ENCODE data around the gene PIM1. TPM values are rescaled to one million over a fixed set of nuclear protein-coding genes. Genes with fewer than 3 reads are reported as not detected.
A peak's percentile ranks its signal among the peaks of the same experiment; 100 is the strongest.

The PIM1 gene
- total and polyA plus RNA-seq, 9 of the 15 experiments (the other 6 are each of a cell fraction or from before 2014, with no cell fraction given), result 19.0 to 789 (median 212) TPM

- no peaks in the 10 kb centered on the region for H3K27me3 ChIP-seq (ENCODE audit: control insufficient read depth in 2 of 2, insufficient read depth in 2 of 2, low read length in 2 of 2)
- POLR2A ChIA-PET, result interaction anchor here (0.6 to 7.3 kb wide), 14 partner anchors 13 to 531 kb away, joined by 3 to 67 read pairs (median 4); partner anchors contain the start of gene RNF8
- ATAC-seq (peak; percentile 82), DNase-seq (ENCODE audit: extremely low read depth in 1 of 4, low spot score in 3 of 4) (peak; percentile 77 to 96 (median 84)), FAIRE-seq (peak; percentile 85)
- H3K9ac ChIP-seq (ENCODE audit: insufficient read depth in 1 of 2, low read depth in 2 of 2, low read length in 2 of 2), result peak overlapping the region; percentile 33 to 77; a peak in 3 of 4 replicates
- H3K27ac ChIP-seq (ENCODE audit: extremely low read depth, low read depth, low read length), result peak overlapping the region; percentile 9; the same call in 2 of the 3 replicates
- 0 out of 3 replicates have a peak, but pooled peaks cover 3% of the 10 kb centered on the region for H3K79me2 ChIP-seq (ENCODE audit: control insufficient read depth, insufficient read depth, low read length)
- no peaks in the 10 kb centered on the region for H3K36me3 ChIP-seq (ENCODE audit: control insufficient read depth, insufficient read depth, low read length)
- intact Hi-C loops (cut with micrococcal nuclease) (loop anchor here (1.0 to 10.0 kb wide), 6 partner anchors 104 to 443 kb away; partner anchors contain the start of gene C6orf89), in situ Hi-C loops (cut with MboI) (loop anchor here (5.0 kb wide), 1 partner anchor 102 kb away; no protein-coding TSS in a partner anchor)
- 52% methylated on average over 7 of the region's 7 CpGs for WGBS (ENCODE audit: insufficient coverage, low coverage, missing lambda C conversion rate)
- no peaks in the 10 kb centered on the region for H3K9me1 ChIP-seq (ENCODE audit: control insufficient read depth, insufficient read depth, low read length)
- H2AFZ ChIP-seq (ENCODE audit: low read depth, low read length), result peak overlapping the region; percentile 83
- H4K20me1 ChIP-seq (replicated peaks; ENCODE audit: control insufficient read depth, insufficient read depth, low read length), result no peaks in the 10 kb centered on the region
- H3K4me3 ChIP-seq, result no peak overlapping the region
- BruUV-seq (replicated peaks), result no TSS peak
- H3K4me1 ChIP-seq (replicated peaks in 1 of 2; ENCODE audit: control insufficient read depth in 2 of 2, insufficient read depth in 2 of 2, low read length in 2 of 2), result peaks cover 38 to 49% of the 10 kb centered on the region in 2 experiments
- peak overlapping the region; percentile 5; the same call in 1 of the 2 replicates for H3K4me2 ChIP-seq (ENCODE audit: insufficient read depth, low read length)
- CTCF ChIA-PET (ENCODE audit: low intra/inter-chr PET ratio), result interaction anchor here (0.6 to 9.0 kb wide), 10 partner anchors 36 to 201 kb away, joined by 3 to 204 read pairs (median 6); partner anchors contain the start of gene PIM1
- H3K9me3 ChIP-seq (replicated peaks; ENCODE audit: control insufficient read depth, insufficient read depth, low read depth, low read length), result no peaks in the 10 kb centered on the region
- no peak for TF ChIP-seq THRAP3 (IDR thresholded peaks at IDR 0.05; ENCODE audit: borderline replicate concordance)
- no peak for TF ChIP-seq ATF1 (CRISPR knock-in tag; IDR thresholded peaks at IDR 0.05)
- 0 out of 2 replicates have a peak, but pooled peaks have one; percentile 20 for TF ChIP-seq ATF1 (tag; IDR thresholded peaks at IDR 0.05)
- TF ChIP-seq RNF2 (IDR thresholded peaks at IDR 0.05), result peak; percentile 53; the same call in 1 of the 2 replicates
- TF ChIP-seq HOXB6 (CRISPR knock-in tag; IDR thresholded peaks at IDR 0.05; ENCODE audit: borderline replicate concordance), result no peak
- TF ChIP-seq CREB3L1 (IDR thresholded peaks at IDR 0.05; ENCODE audit: borderline replicate concordance, low read depth), result peak; percentile 40; the same call in 1 of the 2 replicates
- peak; percentile 50; the same call in 1 of the 2 replicates for TF ChIP-seq NFIC (IDR thresholded peaks at IDR 0.05)
- 0 out of 2 replicates have a peak, but pooled peaks have one; percentile 37 for TF ChIP-seq CXXC5 (CRISPR knock-in tag; IDR thresholded peaks at IDR 0.05)
- TF ChIP-seq PYGO2 (tag; IDR thresholded peaks at IDR 0.05), result 0 out of 2 replicates have a peak, but pooled peaks have one; percentile 50
- peak; percentile 65 for TF ChIP-seq E2F8 (IDR thresholded peaks at IDR 0.05; ENCODE audit: low read depth, partially characterized antibody)
- TF ChIP-seq ZNF277 (CRISPR knock-in tag; IDR thresholded peaks at IDR 0.05; ENCODE audit: borderline replicate concordance), result no peak
- TF ChIP-seq UBTF (IDR thresholded peaks at IDR 0.05; ENCODE audit: borderline replicate concordance in 1 of 2, low read depth in 2 of 2, low read length in 2 of 2), result 0 out of 4 replicates have a peak, but pooled peaks of 1 of the 2 experiments have one; percentile 36
Observed at GRCh38 chr6:37210313-37210968, 40.5 kb downstream of the PIM1 start.
